Astrocyte (in vitro differentiated cells and primary cell): ENCODE results near the gene TRMT11. TPM values are rescaled to one million over a fixed set of nuclear protein-coding genes. Genes with fewer than 3 reads are reported as not detected.

ENCODE experiments used
- DNase-seq: peaks from one replicate; pipeline ENCODE4 v3.0.0-alpha.2; 2010; ENCODE audit warnings: low read depth
- FAIRE-seq: peaks from 2 replicates; lab custom pipeline; 2011; peaks lifted over from hg19 to GRCh38; lab: Jason Lieb, UNC
- H2AFZ ChIP-seq: 2 replicates; pipeline ENCODE4 v1.6.0; 2012; ENCODE audit warnings: low read depth, low read length, inconsistent platforms
- H3K27ac ChIP-seq: 2 replicates; pipeline ENCODE4 v1.5.1; 2011; ENCODE audit warnings: low read depth, low read length, inconsistent platforms
- H3K27me3 ChIP-seq: 2 replicates; pipeline ENCODE4 v1.6.0; 2011; ENCODE audit warnings: low read length, inconsistent platforms; ENCODE audit not compliant: insufficient read depth
- H3K36me3 ChIP-seq: 2 replicates; pipeline ENCODE4 v1.5.1; 2011; ENCODE audit warnings: low read length, inconsistent platforms; ENCODE audit not compliant: insufficient read depth
- H3K4me1 ChIP-seq: 2 replicates; pipeline ENCODE4 v1.5.1; 2011; ENCODE audit warnings: low read length, inconsistent platforms; ENCODE audit not compliant: insufficient read depth
- H3K4me2 ChIP-seq: 2 replicates; pipeline ENCODE4 v1.6.0; 2012; ENCODE audit warnings: low read length, inconsistent platforms
- H3K4me3 ChIP-seq: 2 replicates; pipeline ENCODE4 v1.5.1; 2011; ENCODE audit warnings: low read depth, mild to moderate bottlenecking, low read length, inconsistent platforms; ENCODE audit not compliant: insufficient read depth
- H3K79me2 ChIP-seq: 2 replicates; pipeline ENCODE4 v1.6.0; 2012; ENCODE audit warnings: mild to moderate bottlenecking, low read length, inconsistent platforms; ENCODE audit not compliant: insufficient read depth
- H3K9ac ChIP-seq: 2 replicates; pipeline ENCODE4 v1.6.0; 2012; ENCODE audit warnings: mild to moderate bottlenecking, low read length, inconsistent platforms
- H3K9me3 ChIP-seq: 2 replicates; pipeline ENCODE4 v1.5.1; 2012; ENCODE audit warnings: low read depth, mild to moderate bottlenecking, low read length, inconsistent platforms; ENCODE audit not compliant: insufficient read depth
- H4K20me1 ChIP-seq: 2 replicates; pipeline ENCODE4 v1.6.0; 2012; ENCODE audit warnings: low read length, inconsistent platforms; ENCODE audit not compliant: insufficient read depth
- H3K27ac Mint-ChIP-seq: one replicate; pipeline ENCODE4 v1.8.0; 2021; ENCODE audit warnings: mild to moderate bottlenecking, mixed read lengths; ENCODE audit not compliant: unreplicated experiment
- H3K27me3 Mint-ChIP-seq: one replicate; pipeline ENCODE4 v1.8.0; 2021; ENCODE audit warnings: low read depth, mixed read lengths; ENCODE audit not compliant: unreplicated experiment
- H3K36me3 Mint-ChIP-seq: one replicate; pipeline ENCODE4 v1.8.0; 2021; ENCODE audit warnings: low read depth, mixed read lengths; ENCODE audit not compliant: unreplicated experiment
- H3K4me1 Mint-ChIP-seq: one replicate; pipeline ENCODE4 v1.8.0; 2021; ENCODE audit warnings: low read depth, mixed read lengths; ENCODE audit not compliant: unreplicated experiment
- H3K4me3 Mint-ChIP-seq: one replicate; pipeline ENCODE4 v1.8.0; 2021; ENCODE audit warnings: mild to moderate bottlenecking, moderate library complexity, mixed read lengths; ENCODE audit not compliant: unreplicated experiment
- H3K9me3 Mint-ChIP-seq: one replicate; pipeline ENCODE4 v1.8.0; 2021; ENCODE audit warnings: mild to moderate bottlenecking, mixed read lengths; ENCODE audit not compliant: unreplicated experiment
- EZH2 ChIP-seq: IDR thresholded peaks from 2 replicates; pipeline ENCODE4 v1.6.1; 2012; ENCODE audit warnings: mild to moderate bottlenecking, low read length, inconsistent platforms; ENCODE audit not compliant: insufficient read depth
- total RNA-seq: library from RNA; stranded (reverse); gene quantifications from 2 replicates; pipeline ENCODE4 v1.2.1, GENCODE V29; 2021
- TF ChIP-seq, protein P1 (sequence below): IDR thresholded peaks from 2 replicates; pipeline ENCODE4 v1.5.1; 2011; ENCODE audit warnings: low read depth, mild to moderate bottlenecking, inconsistent platforms, low read length, moderate library complexity; ENCODE audit not compliant: insufficient read depth

TRMT11 gene
- total RNA-seq, 1 donor from 2014 or later: 18.2 TPM

GRCh38 chr6:125984311-125984710, 2.0 kb upstream of the TRMT11 start:
- H3K36me3 ChIP-seq: no peaks in the 10 kb centered on the region
- Mint-ChIP-seq H3K4me3 (no peak overlapping the region), H3K4me1 (peaks cover 14% of the 10 kb centered on the region), H3K27me3 (no peaks in the 10 kb centered on the region), H3K27ac (no peak overlapping the region), H3K36me3 (no peaks in the 10 kb centered on the region), H3K9me3 (no peaks in the 10 kb centered on the region)
- peaks cover 29% of the 10 kb centered on the region for H3K79me2 ChIP-seq
- H2AFZ ChIP-seq: no peak overlapping the region
- FAIRE-seq: no peak
- DNase-seq: peak; percentile 76
- H3K27ac ChIP-seq: no peak overlapping the region
- no peaks in the 10 kb centered on the region for H3K27me3 ChIP-seq
- peaks cover 26% of the 10 kb centered on the region for H3K4me1 ChIP-seq
- peaks cover 8% of the 10 kb centered on the region for H4K20me1 ChIP-seq
- H3K9me3 ChIP-seq: no peaks in the 10 kb centered on the region
- H3K4me2 ChIP-seq: peak overlapping the region; percentile 70
- H3K4me3 ChIP-seq: no peak overlapping the region
- TF ChIP-seq, protein P1, sequence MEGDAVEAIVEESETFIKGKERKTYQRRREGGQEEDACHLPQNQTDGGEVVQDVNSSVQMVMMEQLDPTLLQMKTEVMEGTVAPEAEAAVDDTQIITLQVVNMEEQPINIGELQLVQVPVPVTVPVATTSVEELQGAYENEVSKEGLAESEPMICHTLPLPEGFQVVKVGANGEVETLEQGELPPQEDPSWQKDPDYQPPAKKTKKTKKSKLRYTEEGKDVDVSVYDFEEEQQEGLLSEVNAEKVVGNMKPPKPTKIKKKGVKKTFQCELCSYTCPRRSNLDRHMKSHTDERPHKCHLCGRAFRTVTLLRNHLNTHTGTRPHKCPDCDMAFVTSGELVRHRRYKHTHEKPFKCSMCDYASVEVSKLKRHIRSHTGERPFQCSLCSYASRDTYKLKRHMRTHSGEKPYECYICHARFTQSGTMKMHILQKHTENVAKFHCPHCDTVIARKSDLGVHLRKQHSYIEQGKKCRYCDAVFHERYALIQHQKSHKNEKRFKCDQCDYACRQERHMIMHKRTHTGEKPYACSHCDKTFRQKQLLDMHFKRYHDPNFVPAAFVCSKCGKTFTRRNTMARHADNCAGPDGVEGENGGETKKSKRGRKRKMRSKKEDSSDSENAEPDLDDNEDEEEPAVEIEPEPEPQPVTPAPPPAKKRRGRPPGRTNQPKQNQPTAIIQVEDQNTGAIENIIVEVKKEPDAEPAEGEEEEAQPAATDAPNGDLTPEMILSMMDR: no peak
- no peak for TF ChIP-seq EZH2
- H3K9ac ChIP-seq: no peak overlapping the region

DNA sequence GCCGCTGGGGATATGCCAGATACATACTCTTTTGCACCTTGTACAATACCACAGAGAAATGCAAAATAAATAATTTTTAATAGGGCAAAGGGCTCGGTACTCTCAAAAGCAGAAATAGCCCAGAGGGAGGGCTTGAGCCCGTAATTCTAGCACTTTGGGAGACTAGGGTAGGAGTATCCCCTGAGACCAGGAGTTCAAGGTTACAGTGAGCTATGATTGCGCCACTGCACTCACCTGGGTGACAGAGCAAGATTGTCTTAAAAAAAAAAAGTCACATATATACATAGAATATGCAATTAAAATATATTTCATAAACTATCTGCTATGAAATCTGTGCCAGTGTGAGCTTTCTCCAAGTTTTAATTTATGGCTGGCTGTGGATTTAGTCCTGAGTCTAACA, 818 bp upstream of the TRMT11 start:
- Mint-ChIP-seq H3K27me3 (no peaks in the 10 kb centered on the region), H3K4me3 (peak overlapping the region; percentile 15), H3K36me3 (no peaks in the 10 kb centered on the region), H3K4me1 (peaks cover 20% of the 10 kb centered on the region), H3K27ac (no peak overlapping the region), H3K9me3 (no peaks in the 10 kb centered on the region)
- DNase-seq: no peak
- no peak overlapping the region for H2AFZ ChIP-seq
- peak overlapping the region; percentile 87 for H3K4me2 ChIP-seq
- TF ChIP-seq, protein P1: no peak
- TF ChIP-seq EZH2: no peak
- peaks cover 41% of the 10 kb centered on the region for H3K79me2 ChIP-seq
- H3K9me3 ChIP-seq: no peaks in the 10 kb centered on the region
- peaks cover 26% of the 10 kb centered on the region for H3K4me1 ChIP-seq
- peaks cover 16% of the 10 kb centered on the region for H4K20me1 ChIP-seq
- H3K9ac ChIP-seq: peak overlapping the region; percentile 87
- no peaks in the 10 kb centered on the region for H3K36me3 ChIP-seq
- H3K27ac ChIP-seq: no peak overlapping the region
- no peaks in the 10 kb centered on the region for H3K27me3 ChIP-seq
- H3K4me3 ChIP-seq: peak overlapping the region; percentile 85
- FAIRE-seq: no peak

- Mint-ChIP-seq H3K9me3 (no peaks in the 10 kb centered on the region), H3K27ac (no peak overlapping the region), H3K4me3 (no peak overlapping the region), H3K36me3 (no peaks in the 10 kb centered on the region), H3K4me1 (peaks cover 22% of the 10 kb centered on the region), H3K27me3 (no peaks in the 10 kb centered on the region)
- no peaks in the 10 kb centered on the region for H3K36me3 ChIP-seq
- peak overlapping the region; percentile 87 for H3K9ac ChIP-seq
- no peak for DNase-seq
- peaks cover 44% of the 10 kb centered on the region for H3K79me2 ChIP-seq
- peak overlapping the region; percentile 87 for H3K4me2 ChIP-seq
- H3K27ac ChIP-seq: peak overlapping the region; percentile 61
- H4K20me1 ChIP-seq: peaks cover 19% of the 10 kb centered on the region
- TF ChIP-seq, protein P1: no peak
- H2AFZ ChIP-seq: peak overlapping the region; percentile 93
- no peaks in the 10 kb centered on the region for H3K27me3 ChIP-seq
- no peaks in the 10 kb centered on the region for H3K9me3 ChIP-seq
- no peak for FAIRE-seq
- H3K4me1 ChIP-seq: peaks cover 26% of the 10 kb centered on the region
- peak overlapping the region; percentile 85 for H3K4me3 ChIP-seq
Observed at GRCh38 chr6:125985979-125986300, 400 bp upstream of the TRMT11 start.
